ENCODE results near the gene MRPL40. TPM values are rescaled to one million over a fixed set of nuclear protein-coding genes. Genes with fewer than 3 reads are reported as not detected.

Gene MRPL40
- total and polyA plus RNA-seq, 2 donors (not counting 3 experiments of a cell fraction or from before 2014, with no cell fraction given): 17.5 to 27.4 TPM

DNA sequence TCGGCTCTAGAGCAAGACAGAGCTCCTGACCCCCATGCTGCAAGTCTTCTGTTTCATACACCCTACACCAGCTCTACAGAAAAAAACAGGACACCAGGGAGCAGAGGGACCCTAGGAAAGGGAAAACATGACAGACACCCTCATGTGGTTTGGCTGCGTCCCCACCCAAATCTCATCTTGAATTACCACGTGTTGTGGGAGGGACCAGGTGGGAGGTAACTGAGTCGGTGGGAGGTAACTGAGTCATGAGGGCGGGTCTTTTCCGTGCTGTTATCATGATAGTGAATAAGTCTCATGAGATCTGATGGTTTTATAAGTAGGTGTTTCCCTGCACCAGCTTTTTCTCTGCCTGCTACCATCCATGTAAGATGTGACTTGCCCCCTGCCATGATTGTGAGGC lies 21.8 kb downstream of the MRPL40 start:
- Histone ChIP-seq H3K36me3 (ENCODE audit: control insufficient read depth in 2 of 2, extremely low read depth in 1 of 2, insufficient read depth in 2 of 2, low read length in 2 of 2) (peaks cover 16 to 57% of the 10 kb centered on the region in 2 experiments), H3K9me3 (replicated peaks; ENCODE audit: control insufficient read depth, insufficient read depth, low read length) (no peaks in the 10 kb centered on the region), H3K9ac (replicated peaks; ENCODE audit: extremely low read depth, insufficient read depth, low read length) (no peak overlapping the region), H2AFZ (ENCODE audit: low read depth, low read length) (no peak overlapping the region), H3K4me2 (ENCODE audit: insufficient read depth, low read length) (no peak overlapping the region), H3K4me3 (replicated peaks in 1 of 3; ENCODE audit: insufficient read depth in 1 of 3, low read depth in 1 of 3, low read length in 3 of 3) (no peak overlapping the region), H3K4me1 (ENCODE audit: control insufficient read depth, extremely low read depth, insufficient read depth, low read length) (peaks cover 12% of the 10 kb centered on the region), H3K79me2 (ENCODE audit: control insufficient read depth, insufficient read depth, low read length) (no peaks in the 10 kb centered on the region), H3K9me1 (replicated peaks; ENCODE audit: control insufficient read depth, extremely low read depth, insufficient read depth, low read length) (no peaks in the 10 kb centered on the region), H4K20me1 (replicated peaks; ENCODE audit: control insufficient read depth, extremely low read depth, insufficient read depth, low read length) (no peaks in the 10 kb centered on the region), H3K27ac (ENCODE audit: insufficient read depth, low read depth, low read length) (no peak overlapping the region), H3K27me3 (ENCODE audit: control insufficient read depth in 2 of 2, insufficient read depth in 2 of 2, low read length in 2 of 2) (no peaks in the 10 kb centered on the region)
- ChIA-PET POLR2A (no interaction called here), CTCF (interaction anchor here (1.1 kb wide), 1 partner anchor 175 kb away, joined by 5 read pairs; no protein-coding TSS in a partner anchor)
- FAIRE-seq (no peak), DNase-seq (ENCODE audit: low read depth, low spot score) (no peak)
- TF ChIP-seq POLR2A (IDR thresholded peaks at IDR 0.05; ENCODE audit: low read depth, low read length) (no peak), EZH2 (IDR thresholded peaks at IDR 0.05; ENCODE audit: borderline replicate concordance, low read depth, low read length, severe bottlenecking) (no peak), POLR2AphosphoS5 (IDR thresholded peaks at IDR 0.05; ENCODE audit: insufficient read depth, low read depth, low read length) (no peak), JUN (IDR thresholded peaks at IDR 0.05; ENCODE audit: borderline replicate concordance, insufficient read depth, insufficient read length, low read depth) (no peak), GATA2 (IDR thresholded peaks at IDR 0.05; ENCODE audit: insufficient read depth, insufficient read length, low read depth, low read length) (no peak), MYC (IDR thresholded peaks at IDR 0.05; ENCODE audit: low read depth, low read length) (no peak), FOS (IDR thresholded peaks at IDR 0.05; ENCODE audit: borderline replicate concordance, insufficient read depth, low read length) (no peak)
- TF ChIP-seq, protein P1, sequence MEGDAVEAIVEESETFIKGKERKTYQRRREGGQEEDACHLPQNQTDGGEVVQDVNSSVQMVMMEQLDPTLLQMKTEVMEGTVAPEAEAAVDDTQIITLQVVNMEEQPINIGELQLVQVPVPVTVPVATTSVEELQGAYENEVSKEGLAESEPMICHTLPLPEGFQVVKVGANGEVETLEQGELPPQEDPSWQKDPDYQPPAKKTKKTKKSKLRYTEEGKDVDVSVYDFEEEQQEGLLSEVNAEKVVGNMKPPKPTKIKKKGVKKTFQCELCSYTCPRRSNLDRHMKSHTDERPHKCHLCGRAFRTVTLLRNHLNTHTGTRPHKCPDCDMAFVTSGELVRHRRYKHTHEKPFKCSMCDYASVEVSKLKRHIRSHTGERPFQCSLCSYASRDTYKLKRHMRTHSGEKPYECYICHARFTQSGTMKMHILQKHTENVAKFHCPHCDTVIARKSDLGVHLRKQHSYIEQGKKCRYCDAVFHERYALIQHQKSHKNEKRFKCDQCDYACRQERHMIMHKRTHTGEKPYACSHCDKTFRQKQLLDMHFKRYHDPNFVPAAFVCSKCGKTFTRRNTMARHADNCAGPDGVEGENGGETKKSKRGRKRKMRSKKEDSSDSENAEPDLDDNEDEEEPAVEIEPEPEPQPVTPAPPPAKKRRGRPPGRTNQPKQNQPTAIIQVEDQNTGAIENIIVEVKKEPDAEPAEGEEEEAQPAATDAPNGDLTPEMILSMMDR (IDR thresholded peaks at IDR 0.05; ENCODE audit: extremely low read depth in 1 of 2, insufficient read depth in 1 of 2, low read depth in 1 of 2, low read length in 2 of 2): no peak
- TF ChIP-seq, protein P2, sequence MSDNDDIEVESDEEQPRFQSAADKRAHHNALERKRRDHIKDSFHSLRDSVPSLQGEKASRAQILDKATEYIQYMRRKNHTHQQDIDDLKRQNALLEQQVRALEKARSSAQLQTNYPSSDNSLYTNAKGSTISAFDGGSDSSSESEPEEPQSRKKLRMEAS (IDR thresholded peaks at IDR 0.05; ENCODE audit: insufficient read depth, insufficient read length): no peak
- intact Hi-C loops (cut with micrococcal nuclease) (no loop called here), dilution Hi-C loops (cut with MboI; ENCODE audit: extremely low pct_ligation_motif_present, low sequenced_read_pairs) (no loop called here)
- BruUV-seq (replicated peaks): no TSS peak

Data from endothelial cell of umbilical vein (primary cell).